ENCODE measurements around the gene RHOU. TPM values are rescaled to one million over a fixed set of nuclear protein-coding genes. Genes with fewer than 3 reads are reported as not detected.
A peak's percentile ranks its signal among the peaks of the same experiment; 100 is the strongest.

Gene RHOU
- total RNA-seq (2022) (6.5 and 8.2 TPM in 2 replicates), Bru-seq, nascent RNA (percentile 62 among the genes with signal in this experiment), BruChase-seq, experiment 1, labeled RNA remaining after a 6-hour chase (percentile 54 among the genes with signal in this experiment), BruChase-seq, experiment 2, labeled RNA remaining after a 2-hour chase (percentile 63 among the genes with signal in this experiment)
- long read RNA-seq, full-length matches to known transcripts = 5 of 7 reads
- long read RNA-seq, partial matches to known transcripts = 0 of 7 reads
- long read RNA-seq, other reads (novel, unspliced or antisense) = 2 of 7 reads

DNA sequence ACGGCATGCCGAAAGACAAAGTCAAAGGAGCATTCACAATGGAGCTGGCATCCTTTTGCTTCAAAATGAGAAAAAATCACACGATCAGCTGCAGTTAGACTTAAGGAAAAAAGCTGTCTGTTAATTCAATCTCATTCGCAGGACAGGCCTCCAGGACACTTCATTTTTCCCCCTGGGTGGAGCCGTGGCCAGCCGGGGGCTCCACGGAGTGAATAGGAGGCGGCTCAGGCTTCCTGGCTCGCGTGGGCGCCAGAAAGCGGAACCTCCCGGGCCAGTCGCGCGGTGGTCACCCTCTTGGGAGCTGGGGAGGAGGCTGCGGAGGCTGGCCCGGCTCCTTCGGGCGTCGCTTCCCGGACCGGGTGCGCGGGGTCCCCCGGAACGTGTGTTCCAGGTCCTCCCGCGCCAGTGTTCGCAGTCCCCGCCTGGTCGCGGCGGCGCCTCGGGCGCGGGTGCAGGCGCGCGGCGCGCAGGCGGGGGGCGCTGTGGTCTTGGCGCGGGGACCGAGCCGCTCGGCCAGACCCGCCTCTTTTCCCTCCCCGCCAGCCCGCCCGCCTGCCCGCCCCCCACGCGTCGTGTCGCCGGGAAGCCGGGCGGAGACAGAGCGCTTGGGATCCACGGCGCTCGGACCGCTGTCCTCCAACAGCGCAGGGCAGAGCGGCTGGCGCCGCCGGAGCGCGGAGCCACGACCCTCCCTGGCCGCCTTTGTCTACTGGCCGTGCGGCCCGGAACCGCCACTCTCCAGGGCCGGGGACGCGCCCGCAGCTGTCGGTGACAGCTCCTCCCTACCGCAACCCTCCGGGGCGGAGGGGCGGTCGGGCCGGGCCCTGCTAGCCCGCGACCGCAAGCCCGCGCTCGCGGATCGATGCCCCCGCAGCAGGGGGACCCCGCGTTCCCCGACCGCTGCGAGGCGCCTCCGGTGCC lies at the start of gene RHOU:
RHOU (plus strand) TSS at position 599 of the 921 bp plus-strand sequence; CDS start at position 863, 264 bp downstream.
- intact Hi-C loops (cut with micrococcal nuclease; ENCODE audit: unreplicated experiment) = loop anchor here (2.0 to 5.0 kb wide), 4 partner anchors 70 to 520 kb away; no protein-coding TSS in a partner anchor
- no TSS peak for BruUV-seq (replicated peaks)

DNA sequence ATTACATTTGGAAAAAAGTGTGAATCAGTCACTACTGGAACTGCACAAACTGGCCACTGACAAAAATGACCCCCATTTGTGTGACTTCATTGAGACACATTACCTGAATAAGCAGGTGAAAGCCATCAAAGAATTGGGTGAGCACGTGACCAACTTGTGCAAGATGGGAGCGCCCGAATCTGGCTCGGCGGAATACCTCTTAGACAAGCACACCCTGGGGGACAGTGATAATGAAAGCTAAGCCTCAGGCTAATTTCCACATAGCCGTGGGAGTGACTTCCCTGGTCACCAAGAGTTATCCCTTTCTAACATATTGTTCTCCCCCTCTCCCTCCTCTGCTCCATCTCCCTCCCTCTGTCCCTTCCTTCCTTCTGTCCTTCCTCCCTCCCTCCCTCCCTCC lies 47.7 kb upstream of the RHOU start:
- H3K36me3 Mint-ChIP-seq (ENCODE audit: insufficient read depth, unreplicated experiment) = no peaks in the 10 kb centered on the region
- peaks cover 22% of the 10 kb centered on the region for H3K27me3 Mint-ChIP-seq (ENCODE audit: unreplicated experiment)
- H3K4me1 Mint-ChIP-seq (ENCODE audit: low read depth, unreplicated experiment) = no peaks in the 10 kb centered on the region
- DNase-seq = no peak
- intact Hi-C loops (cut with micrococcal nuclease; ENCODE audit: unreplicated experiment) = no loop called here
- BruUV-seq (replicated peaks) = no TSS peak
- H3K9me3 Mint-ChIP-seq (ENCODE audit: low read depth, unreplicated experiment) = no peaks in the 10 kb centered on the region
- H3K4me3 Mint-ChIP-seq (ENCODE audit: low read depth, unreplicated experiment) = no peak overlapping the region
- CTCF ChIA-PET = interaction anchor here (0.7 kb wide), 2 partner anchors 584 to 752 kb away, joined by 3 read pairs; no protein-coding TSS in a partner anchor
- TF ChIP-seq, protein P1, sequence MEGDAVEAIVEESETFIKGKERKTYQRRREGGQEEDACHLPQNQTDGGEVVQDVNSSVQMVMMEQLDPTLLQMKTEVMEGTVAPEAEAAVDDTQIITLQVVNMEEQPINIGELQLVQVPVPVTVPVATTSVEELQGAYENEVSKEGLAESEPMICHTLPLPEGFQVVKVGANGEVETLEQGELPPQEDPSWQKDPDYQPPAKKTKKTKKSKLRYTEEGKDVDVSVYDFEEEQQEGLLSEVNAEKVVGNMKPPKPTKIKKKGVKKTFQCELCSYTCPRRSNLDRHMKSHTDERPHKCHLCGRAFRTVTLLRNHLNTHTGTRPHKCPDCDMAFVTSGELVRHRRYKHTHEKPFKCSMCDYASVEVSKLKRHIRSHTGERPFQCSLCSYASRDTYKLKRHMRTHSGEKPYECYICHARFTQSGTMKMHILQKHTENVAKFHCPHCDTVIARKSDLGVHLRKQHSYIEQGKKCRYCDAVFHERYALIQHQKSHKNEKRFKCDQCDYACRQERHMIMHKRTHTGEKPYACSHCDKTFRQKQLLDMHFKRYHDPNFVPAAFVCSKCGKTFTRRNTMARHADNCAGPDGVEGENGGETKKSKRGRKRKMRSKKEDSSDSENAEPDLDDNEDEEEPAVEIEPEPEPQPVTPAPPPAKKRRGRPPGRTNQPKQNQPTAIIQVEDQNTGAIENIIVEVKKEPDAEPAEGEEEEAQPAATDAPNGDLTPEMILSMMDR (IDR thresholded peaks at IDR 0.05; ENCODE audit: unreplicated experiment) = no peak
- no peak overlapping the region for H3K27ac Mint-ChIP-seq (ENCODE audit: unreplicated experiment)

More for the DNA sequence above, at the start of gene RHOU:
- TF ChIP-seq, protein P1 (IDR thresholded peaks at IDR 0.05; ENCODE audit: unreplicated experiment) = peak; percentile 92
- CTCF ChIA-PET = interaction anchor here (0.6 to 2.7 kb wide), 15 partner anchors 10 to 759 kb away, joined by 3 to 17 read pairs (median 4); no protein-coding TSS in a partner anchor
- DNase-seq = peak; percentile 90
- Mint-ChIP-seq H3K9me3 (ENCODE audit: low read depth, unreplicated experiment) (no peaks in the 10 kb centered on the region), H3K27me3 (ENCODE audit: unreplicated experiment) (no peaks in the 10 kb centered on the region), H3K4me1 (ENCODE audit: low read depth, unreplicated experiment) (peaks cover 8% of the 10 kb centered on the region), H3K4me3 (ENCODE audit: low read depth, unreplicated experiment) (peak within 1 kb of the TSS; percentile 75), H3K27ac (ENCODE audit: unreplicated experiment) (peak within 1 kb of the TSS; percentile 51), H3K36me3 (ENCODE audit: insufficient read depth, unreplicated experiment) (peaks cover 22% of the 10 kb centered on the region)

DNA sequence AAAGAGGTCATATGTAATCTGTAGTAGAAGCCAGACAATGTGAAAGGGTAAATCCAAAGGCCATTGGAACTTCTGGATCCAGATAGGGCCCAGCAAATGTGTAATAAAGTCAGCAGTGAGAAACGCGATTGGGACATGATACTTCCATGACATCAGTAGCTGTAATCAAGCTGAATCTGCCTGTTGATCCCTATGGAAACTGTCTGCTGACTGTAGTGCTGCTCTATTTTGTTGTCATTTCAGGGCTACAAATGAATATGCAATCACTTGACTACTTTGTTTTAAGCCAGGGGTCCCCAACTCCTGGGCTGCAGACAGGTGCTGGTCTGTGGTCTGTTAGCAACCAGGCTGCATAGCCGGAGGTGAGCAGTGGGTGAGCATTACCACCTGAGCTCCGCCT lies 46.0 kb upstream of the RHOU start:
- intact Hi-C loops (cut with micrococcal nuclease; ENCODE audit: unreplicated experiment) = no loop called here
- BruUV-seq (replicated peaks) = no TSS peak
- DNase-seq = no peak
- Mint-ChIP-seq H3K36me3 (ENCODE audit: insufficient read depth, unreplicated experiment) (no peaks in the 10 kb centered on the region), H3K4me1 (ENCODE audit: low read depth, unreplicated experiment) (no peaks in the 10 kb centered on the region), H3K9me3 (ENCODE audit: low read depth, unreplicated experiment) (no peaks in the 10 kb centered on the region), H3K27ac (ENCODE audit: unreplicated experiment) (no peak overlapping the region), H3K27me3 (ENCODE audit: unreplicated experiment) (peaks cover 15% of the 10 kb centered on the region), H3K4me3 (ENCODE audit: low read depth, unreplicated experiment) (no peak overlapping the region)
- CTCF ChIA-PET = interaction anchor here (3.0 kb wide), 1 partner anchor 21 kb away, joined by 11 read pairs; no protein-coding TSS in a partner anchor
- TF ChIP-seq, protein P1 (IDR thresholded peaks at IDR 0.05; ENCODE audit: unreplicated experiment) = no peak

DNA sequence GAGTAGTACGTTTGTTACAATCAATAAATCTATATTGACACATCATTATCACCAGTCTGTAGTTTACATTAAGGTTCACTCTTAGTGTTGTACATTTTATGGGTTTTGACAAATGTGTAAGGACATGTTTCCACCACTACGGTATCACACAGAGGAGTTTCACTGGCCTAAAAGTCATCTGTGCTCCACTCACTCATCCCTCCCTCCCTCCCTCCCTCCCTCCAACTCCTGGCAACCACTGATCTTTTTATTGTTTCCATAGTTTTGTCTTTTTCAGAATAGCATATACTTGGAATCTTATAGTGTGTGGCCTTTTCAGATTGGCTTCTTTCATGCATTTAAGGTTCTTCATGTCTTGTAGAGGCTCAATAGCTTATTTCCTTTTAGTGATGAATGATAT lies 44.1 kb upstream of the RHOU start:
- intact Hi-C loops (cut with micrococcal nuclease; ENCODE audit: unreplicated experiment) = no loop called here
- TF ChIP-seq, protein P1 (IDR thresholded peaks at IDR 0.05; ENCODE audit: unreplicated experiment) = no peak
- no TSS peak for BruUV-seq (replicated peaks)
- CTCF ChIA-PET = interaction anchor here (0.5 to 3.0 kb wide), 10 partner anchors 18 to 647 kb away, joined by 3 to 13 read pairs (median 4); no protein-coding TSS in a partner anchor
- H3K27me3 Mint-ChIP-seq (ENCODE audit: unreplicated experiment) = peaks cover 15% of the 10 kb centered on the region
- no peak overlapping the region for H3K4me3 Mint-ChIP-seq (ENCODE audit: low read depth, unreplicated experiment)
- H3K9me3 Mint-ChIP-seq (ENCODE audit: low read depth, unreplicated experiment) = no peaks in the 10 kb centered on the region
- no peak for DNase-seq
- H3K36me3 Mint-ChIP-seq (ENCODE audit: insufficient read depth, unreplicated experiment) = no peaks in the 10 kb centered on the region
- peaks cover 10% of the 10 kb centered on the region for H3K4me1 Mint-ChIP-seq (ENCODE audit: low read depth, unreplicated experiment)
- no peak overlapping the region for H3K27ac Mint-ChIP-seq (ENCODE audit: unreplicated experiment)

Data from Calu3 (cell line).